H9 (cell line): ENCODE data around the gene ELF1. TPM values are rescaled to one million over a fixed set of nuclear protein-coding genes. Genes with fewer than 3 reads are reported as not detected.

Source experiments
- DNase-seq: peaks from one replicate; pipeline ENCODE4 v3.0.0-alpha.2; 2017
- H2AFZ ChIP-seq: one replicate; pipeline ENCODE4 v1.6.1; 2013; ENCODE audit warnings: mild to moderate bottlenecking, low read length, control low read depth, moderate library complexity
- H2AK5ac ChIP-seq: 2 replicates; pipeline ENCODE4 v1.6.1; 2013; ENCODE audit warnings: low read length, control low read depth, mixed read lengths; ENCODE audit not compliant: insufficient read length
- H2BK120ac ChIP-seq: one replicate; pipeline ENCODE4 v1.6.1; 2013; ENCODE audit warnings: low read depth, mild to moderate bottlenecking, low read length, control low read depth, inconsistent platforms; ENCODE audit not compliant: poor library complexity, severe bottlenecking
- H2BK12ac ChIP-seq: 2 replicates; pipeline ENCODE4 v1.6.1; 2013; ENCODE audit warnings: low read length, control low read depth, mixed read lengths, low read depth; ENCODE audit not compliant: insufficient read length
- H2BK15ac ChIP-seq: 2 replicates; pipeline ENCODE4 v1.6.1; 2013; ENCODE audit warnings: low read depth, low read length, control low read depth
- H2BK20ac ChIP-seq: one replicate; pipeline ENCODE4 v1.6.1; 2013; ENCODE audit warnings: low read depth, mild to moderate bottlenecking, low read length, control low read depth, inconsistent platforms; ENCODE audit not compliant: poor library complexity, severe bottlenecking
- H2BK5ac ChIP-seq: 2 replicates; pipeline ENCODE4 v1.6.1; 2013; ENCODE audit warnings: low read length, control low read depth, mixed read lengths; ENCODE audit not compliant: insufficient read length
- H3K14ac ChIP-seq: 2 replicates; pipeline ENCODE4 v1.6.1; 2013; ENCODE audit warnings: low read length, control low read depth; ENCODE audit not compliant: insufficient read depth
- H3K18ac ChIP-seq: 2 replicates; pipeline ENCODE4 v1.6.1; 2013; ENCODE audit warnings: low read depth, mild to moderate bottlenecking, mixed read lengths, low read length, control low read depth; ENCODE audit not compliant: insufficient read length
- H3K23ac ChIP-seq: 2 replicates; pipeline ENCODE4 v1.6.1; 2013; ENCODE audit warnings: low read length, control low read depth, mixed read lengths, low read depth; ENCODE audit not compliant: insufficient read length
- H3K23me2 ChIP-seq: 2 replicates; pipeline ENCODE4 v1.6.1; 2013; ENCODE audit warnings: low read depth, mild to moderate bottlenecking, mixed read lengths, low read length, control low read depth; ENCODE audit not compliant: insufficient read length, poor library complexity, severe bottlenecking
- H3K27ac ChIP-seq: 2 replicates; pipeline ENCODE4 v1.5.1; 2013; ENCODE audit warnings: low read length, control low read depth, mixed read lengths, low read depth; ENCODE audit not compliant: insufficient read length
- H3K27me3 ChIP-seq: 2 replicates; pipeline ENCODE4 v1.6.1; 2013; ENCODE audit warnings: low read length, control low read depth, inconsistent platforms; ENCODE audit not compliant: insufficient read depth
- H3K4ac ChIP-seq: 2 replicates; pipeline ENCODE4 v1.6.1; 2013; ENCODE audit warnings: low read depth, mild to moderate bottlenecking, control low read depth, inconsistent platforms, low read length, moderate library complexity
- H3K4me1 ChIP-seq: 2 replicates; pipeline ENCODE4 v1.6.1; 2013; ENCODE audit warnings: low read length, control low read depth, inconsistent platforms; ENCODE audit not compliant: insufficient read depth
- H3K4me2 ChIP-seq: 2 replicates; pipeline ENCODE4 v1.6.1; 2013; ENCODE audit warnings: low read length, control low read depth, mixed read lengths; ENCODE audit not compliant: insufficient read length, insufficient read depth
- H3K56ac ChIP-seq: 2 replicates; pipeline ENCODE4 v1.6.1; 2013; ENCODE audit warnings: low read depth, mild to moderate bottlenecking, mixed read lengths, low read length, control low read depth; ENCODE audit not compliant: insufficient read length
- H3K79me1 ChIP-seq: 2 replicates; pipeline ENCODE4 v1.6.1; 2013; ENCODE audit warnings: low read depth, mild to moderate bottlenecking, moderate library complexity, low read length, control low read depth, inconsistent platforms; ENCODE audit not compliant: insufficient read depth, poor library complexity, severe bottlenecking
- H3K79me2 ChIP-seq: 2 replicates; pipeline ENCODE4 v1.6.1; 2013; ENCODE audit warnings: low read length, control low read depth, inconsistent platforms; ENCODE audit not compliant: insufficient read depth
- H3K9ac ChIP-seq: 2 replicates; pipeline ENCODE4 v1.6.1; 2013; ENCODE audit warnings: low read length, control low read depth, mixed read lengths; ENCODE audit not compliant: insufficient read length; ENCODE audit errors: extremely low read depth
- H3K9me3 ChIP-seq: one replicate; pipeline ENCODE4 v1.6.1; 2013; ENCODE audit warnings: low read depth, low read length, inconsistent platforms; ENCODE audit not compliant: control insufficient read depth
- H3T11ph ChIP-seq: one replicate; pipeline ENCODE4 v1.6.1; 2013; ENCODE audit warnings: mild to moderate bottlenecking, low read length, control low read depth, inconsistent platforms
- H4K20me1 ChIP-seq: one replicate; pipeline ENCODE4 v1.6.1; 2013; ENCODE audit not compliant: control insufficient read depth, insufficient read length, insufficient read depth
- H4K5ac ChIP-seq: 2 replicates; pipeline ENCODE4 v1.6.1; 2013; ENCODE audit warnings: low read depth, mild to moderate bottlenecking, mixed read lengths, low read length, control low read depth; ENCODE audit not compliant: insufficient read length
- H4K8ac ChIP-seq: replicated peaks from 2 replicates; pipeline ENCODE4 v1.6.1; 2013; ENCODE audit warnings: low read length, control low read depth, mixed read lengths, low read depth; ENCODE audit not compliant: insufficient read length
- H4K91ac ChIP-seq: 2 replicates; pipeline ENCODE4 v1.6.1; 2013; ENCODE audit warnings: low read depth, mild to moderate bottlenecking, moderate library complexity, mixed read lengths, low read length, control low read depth; ENCODE audit not compliant: insufficient read length
- H3K27ac Mint-ChIP-seq, 3 experiments: 2 replicates in 2 of 3; 3 replicates in 1 of 3; pipeline ENCODE4 v1.8.0; 2020 to 2021; ENCODE audit warnings: mixed read lengths in 3 of 3, mild to moderate bottlenecking in 1 of 3, moderate library complexity in 1 of 3
- H3K27me3 Mint-ChIP-seq: 2 replicates; pipeline ENCODE4 v1.8.0; 2021; ENCODE audit warnings: low read depth, mild to moderate bottlenecking, moderate library complexity, mixed read lengths
- H3K36me3 Mint-ChIP-seq, 3 experiments: 2 replicates in 2 of 3; 3 replicates in 1 of 3; pipeline ENCODE4 v1.8.0; 2020 to 2021; ENCODE audit warnings: low read depth in 3 of 3, mixed read lengths in 3 of 3; ENCODE audit not compliant: insufficient read depth in 1 of 3
- H3K4me1 Mint-ChIP-seq, 2 experiments: 2 replicates each; pipeline ENCODE4 v1.8.0; 2020; ENCODE audit warnings: mixed read lengths in 2 of 2
- H3K4me3 Mint-ChIP-seq, 2 experiments: 2 replicates in 1 of 2; 3 replicates in 1 of 2; pipeline ENCODE4 v1.8.0; 2020 to 2021; ENCODE audit warnings: mild to moderate bottlenecking in 2 of 2, mixed read lengths in 2 of 2, moderate library complexity in 1 of 2
- H3K9me3 Mint-ChIP-seq, 2 experiments: 2 replicates in 1 of 2; 3 replicates in 1 of 2; pipeline ENCODE4 v1.8.0; 2020; ENCODE audit warnings: mild to moderate bottlenecking in 2 of 2, mixed read lengths in 2 of 2, moderate library complexity in 1 of 2
- WGBS: extraction: QIAGEN DNeasy Blood & Tissue Kit; methylation state at CpG from one replicate; pipeline ENCODE4 v1.1.7; 2013; ENCODE audit warnings: missing lambda C conversion rate, low lambda C conversion rate, mixed read lengths; ENCODE audit not compliant: insufficient read length; ENCODE audit errors: extremely low coverage; 5-methylcytosine and 5-hydroxymethylcytosine counted together
- total RNA-seq: library from RNA; stranded (reverse); gene quantifications from 2 replicates; pipeline ENCODE4 v1.2.1, GENCODE V29; 2021
- TF ChIP-seq, protein P1 (sequence below): fragments of 200-600 bp; sonication (generic); conservative IDR thresholded peaks from 3 replicates; pipeline ENCODE4 v1.8.0; 2021; ENCODE audit warnings: antibody characterized with exemption, mild to moderate bottlenecking

The ELF1 gene
- total RNA-seq, 1 experiment from 2014 or later, result 15.5 TPM

DNA sequence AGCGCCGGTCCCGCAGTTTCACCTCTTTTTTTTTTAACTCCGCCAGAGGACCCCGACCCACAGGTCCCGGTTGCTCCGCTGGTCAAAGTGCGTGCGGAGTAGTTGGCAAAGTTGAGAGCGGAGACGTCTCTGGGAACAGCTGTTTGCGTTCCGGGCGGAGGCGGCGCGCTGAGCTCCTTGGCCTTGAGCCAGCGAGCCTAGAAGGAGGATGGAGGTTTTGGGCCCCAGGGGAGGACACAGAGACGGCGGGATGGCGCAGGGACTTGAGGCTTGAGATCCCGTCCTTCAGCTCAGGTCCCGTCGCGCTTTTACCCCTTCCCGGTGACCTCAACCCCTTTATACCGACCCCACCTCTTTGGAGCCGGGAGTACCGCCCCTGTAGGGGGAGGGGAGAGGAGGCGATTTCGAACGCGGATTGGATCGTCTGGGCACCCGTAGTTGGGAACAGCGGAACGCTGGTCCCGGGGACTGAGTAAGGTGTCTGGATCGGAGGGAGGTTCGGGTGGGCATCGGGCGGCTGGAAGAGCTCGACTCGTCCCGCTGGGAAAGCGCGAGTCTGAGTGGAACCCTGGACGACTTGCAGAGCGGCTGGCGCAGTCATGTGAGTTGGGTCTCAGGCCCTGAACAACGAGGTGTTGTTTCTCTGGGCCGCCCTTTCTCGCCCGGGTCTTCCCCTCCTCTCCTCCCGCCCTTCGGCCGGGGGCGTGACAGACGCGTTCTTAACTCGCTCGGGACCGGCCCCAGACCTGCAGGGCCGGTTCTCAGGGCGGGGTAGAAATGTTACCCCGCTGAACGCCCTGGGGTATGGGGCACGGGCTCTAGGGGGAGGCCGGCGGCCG, 42.2 kb upstream of the ELF1 start, which contains the start of gene WBP4:
Gene WBP4 (plus strand): TSS at position 435 of the 839 bp plus-strand sequence. CDS start 165 bp downstream, at position 600.
- Histone ChIP-seq H3K27me3 (no peaks in the 10 kb centered on the region), H2BK5ac (no peak within 1 kb of the TSS), H3K79me2 (no peaks in the 10 kb centered on the region), H3K56ac (no peak within 1 kb of the TSS), H3K23ac (no peak within 1 kb of the TSS), H2AK5ac (no peak within 1 kb of the TSS), H4K20me1 (no peaks in the 10 kb centered on the region), H3K9ac (peak within 1 kb of the TSS; percentile 81), H2BK12ac (no peak within 1 kb of the TSS), H4K5ac (no peak within 1 kb of the TSS), H3K18ac (peak within 1 kb of the TSS; percentile 92), H3K23me2 (no peaks in the 10 kb centered on the region), H3K9me3 (no peaks in the 10 kb centered on the region), H3K14ac (peak within 1 kb of the TSS; percentile 89), H4K91ac (no peak within 1 kb of the TSS), H2BK20ac (no peak within 1 kb of the TSS), H2BK15ac (no peak within 1 kb of the TSS), H4K8ac (no peak within 1 kb of the TSS), H3K4ac (no peak within 1 kb of the TSS; the same call in 1 of the 2 replicates), H3K27ac (peak within 1 kb of the TSS; percentile 41), H3K79me1 (no peaks in the 10 kb centered on the region), H2BK120ac (no peak within 1 kb of the TSS), H3K4me2 (peak within 1 kb of the TSS; percentile 69), H3K4me1 (no peaks in the 10 kb centered on the region), H3T11ph (no peak within 1 kb of the TSS), H2AFZ (peak within 1 kb of the TSS; percentile 41)
- H3K27ac Mint-ChIP-seq, result peak within 1 kb of the TSS; percentile 99 to 100 (median 99)
- peaks cover 3 to 28% (median 26%) of the 10 kb centered on the region in 3 experiments; a peak in 5 of 7 replicates for H3K36me3 Mint-ChIP-seq
- peaks cover 7% of the 10 kb centered on the region for H3K27me3 Mint-ChIP-seq
- H3K9me3 Mint-ChIP-seq, result no peaks in the 10 kb centered on the region
- DNase-seq, result peak; percentile 95
- H3K4me3 Mint-ChIP-seq, result peak within 1 kb of the TSS; percentile 99
- peaks cover 25 to 29% of the 10 kb centered on the region in 2 experiments for H3K4me1 Mint-ChIP-seq
- TF ChIP-seq, protein P1, sequence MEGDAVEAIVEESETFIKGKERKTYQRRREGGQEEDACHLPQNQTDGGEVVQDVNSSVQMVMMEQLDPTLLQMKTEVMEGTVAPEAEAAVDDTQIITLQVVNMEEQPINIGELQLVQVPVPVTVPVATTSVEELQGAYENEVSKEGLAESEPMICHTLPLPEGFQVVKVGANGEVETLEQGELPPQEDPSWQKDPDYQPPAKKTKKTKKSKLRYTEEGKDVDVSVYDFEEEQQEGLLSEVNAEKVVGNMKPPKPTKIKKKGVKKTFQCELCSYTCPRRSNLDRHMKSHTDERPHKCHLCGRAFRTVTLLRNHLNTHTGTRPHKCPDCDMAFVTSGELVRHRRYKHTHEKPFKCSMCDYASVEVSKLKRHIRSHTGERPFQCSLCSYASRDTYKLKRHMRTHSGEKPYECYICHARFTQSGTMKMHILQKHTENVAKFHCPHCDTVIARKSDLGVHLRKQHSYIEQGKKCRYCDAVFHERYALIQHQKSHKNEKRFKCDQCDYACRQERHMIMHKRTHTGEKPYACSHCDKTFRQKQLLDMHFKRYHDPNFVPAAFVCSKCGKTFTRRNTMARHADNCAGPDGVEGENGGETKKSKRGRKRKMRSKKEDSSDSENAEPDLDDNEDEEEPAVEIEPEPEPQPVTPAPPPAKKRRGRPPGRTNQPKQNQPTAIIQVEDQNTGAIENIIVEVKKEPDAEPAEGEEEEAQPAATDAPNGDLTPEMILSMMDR, result no peak
- no CpG with 5 or more reads among the region's 71 CpGs for WGBS
